HT-29 (cell line): ENCODE data around the gene SCYGR4. TPM values are rescaled to one million over a fixed set of nuclear protein-coding genes. Genes with fewer than 3 reads are reported as not detected.

Experiments used
- DNase-seq: peaks from one replicate; pipeline ENCODE4 v3.0.0-alpha.2; 2015; ENCODE audit warnings: low spot score
- total RNA-seq: library from RNA; depleted of rRNA; stranded (reverse); fragments of >200 nt; shearing (Covaris generic); gene quantifications from 2 replicates; pipeline ENCODE4 v1.2.3, GENCODE V29; 2014

Gene SCYGR4
- total RNA-seq, 1 experiment from 2014 or later = not detected

- no peak for DNase-seq
These were observed 3.1 kb upstream of the SCYGR4 start for GRCh38 chr2:227614246-227614645.

GRCh38 chr2:227614740-227615139 is 2.6 kb upstream of the SCYGR4 start, which contains the start of gene SCYGR3:
TSS of gene SCYGR3 (minus strand) at chr2:227614840. CDS start at chr2:227614840, 0 bp downstream.
- no peak for DNase-seq

- no peak for DNase-seq
These were observed 2.1 kb upstream of the SCYGR4 start for GRCh38 chr2:227615181-227615580.

- no peak for DNase-seq
These were observed 1.4 kb upstream of the SCYGR4 start for GRCh38 chr2:227615906-227616305.

- DNase-seq = no peak
These were observed 667 bp upstream of the SCYGR4 start for GRCh38 chr2:227616631-227617030.

GRCh38 chr2:227623226-227623625 is 5.9 kb downstream of the SCYGR4 start:
- DNase-seq = peak; percentile 22

- no peak for DNase-seq
These were observed 8.1 kb downstream of the SCYGR4 start for GRCh38 chr2:227625420-227625819.

GRCh38 chr2:227626580-227627151 is 9.4 kb downstream of the SCYGR4 start:
- no peak for DNase-seq

- no peak for DNase-seq
These were observed 10.5 kb downstream of the SCYGR4 start for GRCh38 chr2:227627769-227628168.

- DNase-seq = no peak
These were observed 12.1 kb downstream of the SCYGR4 start for GRCh38 chr2:227629435-227629834.

GRCh38 chr2:227630322-227630721 is 13.0 kb downstream of the SCYGR4 start:
- no peak for DNase-seq

- DNase-seq = no peak
These were observed 15.5 kb downstream of the SCYGR4 start for GRCh38 chr2:227632827-227633226.

- no peak for DNase-seq
These were observed 16.9 kb downstream of the SCYGR4 start for GRCh38 chr2:227634201-227634600.

- no peak for DNase-seq
These were observed 25.4 kb downstream of the SCYGR4 start for GRCh38 chr2:227642656-227643055.

- no peak for DNase-seq
These were observed 26.8 kb downstream of the SCYGR4 start for GRCh38 chr2:227643990-227644551.

- no peak for DNase-seq
These were observed 36.1 kb downstream of the SCYGR4 start for GRCh38 chr2:227653419-227653818.

GRCh38 chr2:227654426-227654825 is 37.1 kb downstream of the SCYGR4 start:
- no peak for DNase-seq

GRCh38 chr2:227655454-227655853 is 38.2 kb downstream of the SCYGR4 start:
- peak; percentile 9 for DNase-seq

GRCh38 chr2:227657199-227657845 is 40.0 kb downstream of the SCYGR4 start:
- DNase-seq = no peak

- DNase-seq = no peak
These were observed 43.8 kb downstream of the SCYGR4 start for GRCh38 chr2:227661025-227661649.

GRCh38 chr2:227661827-227662226 is 44.5 kb downstream of the SCYGR4 start:
- no peak for DNase-seq

GRCh38 chr2:227665189-227665940 is 48.1 kb downstream of the SCYGR4 start:
- no peak for DNase-seq
